Spleen (tissue), 11 donors: ENCODE results near the gene TNFAIP1. TPM values are rescaled to one million over a fixed set of nuclear protein-coding genes. Genes with fewer than 3 reads are reported as not detected.

Source experiments
- DNase-seq: peaks from one replicate; pipeline ENCODE4 v3.0.0-alpha.2; 2020
- H3K27ac ChIP-seq, 8 donors: fragments of 200-600 bp; sonication (generic) in 7 of 8; 1 replicate in 4 of 8; 2 replicates in 4 of 8; pipeline versions ENCODE4 v1.5.0 to v1.8.0; 2016 to 2021; ENCODE audit warnings: inconsistent platforms in 4 of 8, mild to moderate bottlenecking in 4 of 8, moderate library complexity in 1 of 8
- H3K27me3 ChIP-seq, 7 donors: fragments of 200-600 bp; sonication (generic) in 6 of 7; replicated peaks in 1 of 7; 1 replicate in 4 of 7; 2 replicates in 3 of 7; pipeline versions ENCODE4 v1.5.0 to v1.8.0; 2016 to 2021; ENCODE audit warnings: inconsistent platforms in 3 of 7, mild to moderate bottlenecking in 1 of 7
- H3K36me3 ChIP-seq, 6 donors: fragments of 200-600 bp; sonication (generic) in 5 of 6; 1 replicate in 4 of 6; 2 replicates in 2 of 6; pipeline versions ENCODE4 v1.5.0 to v1.8.0; 2016 to 2021; ENCODE audit warnings: inconsistent platforms in 2 of 6
- H3K4me1 ChIP-seq, 6 donors: fragments of 200-600 bp; sonication (generic) in 5 of 6; 1 replicate in 3 of 6; 2 replicates in 3 of 6; pipeline versions ENCODE4 v1.5.0 to v1.8.0; 2016 to 2021; ENCODE audit warnings: inconsistent platforms in 3 of 6
- H3K4me3 ChIP-seq, 8 donors: fragments of 200-600 bp; sonication (generic) in 7 of 8; 1 replicate in 4 of 8; 2 replicates in 4 of 8; pipeline versions ENCODE4 v1.5.0 to v1.8.0; 2016 to 2021; ENCODE audit warnings: inconsistent platforms in 4 of 8, mild to moderate bottlenecking in 4 of 8, moderate library complexity in 2 of 8
- H3K9me3 ChIP-seq, 8 donors: fragments of 200-600 bp; sonication (generic) in 7 of 8; 1 replicate in 4 of 8; 2 replicates in 4 of 8; pipeline versions ENCODE4 v1.5.0 to v1.8.0; 2016 to 2021; ENCODE audit warnings: inconsistent platforms in 4 of 8
- CTCF ChIP-seq, 11 experiments: fragments of 200-600 bp in 7 of 11; fragments of 450-650 bp in 4 of 11; sonication (generic) in 4 of 11; IDR thresholded peaks in 8 of 11; conservative IDR thresholded peaks in 3 of 11; 1 replicate in 7 of 11; 2 replicates in 4 of 11; pipeline versions ENCODE4 v1.4.0 to v1.8.0; 2016 to 2021; ENCODE audit warnings: antibody characterized with exemption in 11 of 11, inconsistent platforms in 4 of 11, mild to moderate bottlenecking in 1 of 11
- POLR2A ChIP-seq, 3 donors: fragments of 450-650 bp; IDR thresholded peaks; one replicate each; pipeline ENCODE4 v1.5.1; 2017; ENCODE audit warnings: antibody characterized with exemption in 3 of 3, mild to moderate bottlenecking in 1 of 3
- POLR2AphosphoS5 ChIP-seq, 3 donors: sonication (generic); formaldehyde crosslinking; IDR thresholded peaks; one replicate each; pipeline ENCODE4 v1.5.1; 2017; ENCODE audit warnings: antibody characterized with exemption in 3 of 3
- WGBS, 5 donors: extraction: QIAGEN DNeasy Blood & Tissue Kit in 3 of 5; methylation state at CpG; one replicate each; pipeline versions ENCODE4 v1.1.5 to v1.1.7; 2013 to 2018; 5-methylcytosine and 5-hydroxymethylcytosine counted together
- intact Hi-C: fragments of 100-400 bp; cut with DNase I; formaldehyde crosslinking; loops from one replicate; pipeline ENCODE4 v1.15.0; 2023; ENCODE audit warnings: low total_unique reads
- polyA plus RNA-seq, 3 donors: library from polyadenylated mRNA; stranded (reverse); fragments of 200-250 nt; gene quantifications; one replicate each; pipeline ENCODE4 v1.2.1, GENCODE V29; 2013
- total RNA-seq, 7 donors: library from RNA; depleted of rRNA in 3 of 7; stranded (reverse); fragments of >200 nt in 3 of 7; fragmentation: NEBNext Ultra II Directional in 4 of 7; extraction: Animal tissue kit (Norgen Biotek cat#: 25700) in 4 of 7; gene quantifications; one replicate each; pipeline versions ENCODE4 v1.1.0 to v1.2.1, GENCODE V29; 2016 to 2021
- donor health status: healthy with polysubstance abuse.
- donor health status: DM: no; HTN: no; CAD: no; lungs with moderate emphysema.
- donor health status: DM: no; HTN: no; CAD: no.
- donor health status: Bipolar disorder and iron deficiency.
- donor health status: healthy.
- donor health status: DM: no; HTN: no; CAD: no.
- donor health status: DM: yes; HTN: yes; CAD: no.

The TNFAIP1 gene
- total and polyA plus RNA-seq, 10 donors, result 15.2 to 154 (median 91.5) TPM

DNA sequence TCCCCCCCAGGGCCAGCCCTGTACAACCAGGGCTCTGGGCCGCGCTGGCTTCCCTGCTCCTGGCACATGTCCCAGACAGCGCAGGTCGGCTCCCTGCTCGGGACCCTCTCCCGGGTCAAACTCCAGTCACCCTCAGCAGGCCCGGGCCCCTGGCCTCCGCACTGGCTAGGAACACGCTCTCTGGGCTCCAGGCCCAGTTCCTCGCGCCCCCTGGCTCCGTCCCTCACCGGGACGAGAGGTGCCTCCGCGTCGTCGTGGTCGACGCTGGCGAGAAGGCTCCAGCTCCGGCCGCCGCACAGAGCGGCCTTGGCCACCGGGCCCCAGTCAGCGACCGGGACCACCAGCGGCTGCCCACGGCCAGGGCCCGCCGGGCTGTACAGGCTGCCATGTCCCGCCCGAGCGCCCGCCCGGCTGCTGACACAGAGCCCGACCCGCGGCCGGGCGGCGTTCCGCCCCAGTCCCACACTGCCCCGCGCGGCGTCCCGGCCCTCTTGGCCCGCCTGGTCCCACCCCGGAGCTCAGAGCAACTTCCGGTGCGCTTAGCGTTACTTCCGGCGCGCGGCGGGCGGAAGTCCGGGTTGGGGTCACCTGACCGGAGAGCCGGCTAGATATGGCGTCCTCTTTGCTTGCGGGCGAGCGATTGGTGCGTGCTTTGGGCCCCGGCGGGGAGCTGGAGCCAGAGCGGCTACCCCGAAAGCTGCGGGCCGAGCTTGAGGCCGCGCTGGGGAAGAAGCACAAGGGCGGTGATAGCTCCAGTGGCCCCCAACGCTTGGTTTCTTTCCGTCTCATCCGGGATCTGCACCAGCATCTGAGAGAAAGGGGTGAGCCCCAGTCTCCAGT lies 21.7 kb downstream of the TNFAIP1 start, which contains the start of gene POLDIP2:
Gene POLDIP2 (minus strand): TSS at position 467 of the 840 bp plus-strand sequence. CDS start 79 bp downstream, at position 388.
- intact Hi-C loops, result no loop called here

GRCh38 chr17:28357901-28358197 lies 22.3 kb downstream of the TNFAIP1 start:
- Histone ChIP-seq H3K27ac (peak overlapping the region; percentile 87 to 95 (median 91)), H3K4me3 (peak overlapping the region; percentile 71 to 95 (median 91)), H3K4me1 (peaks cover 18 to 44% (median 33%) of the 10 kb centered on the region in 6 donors), H3K36me3 (peaks cover 11 to 67% (median 59%) of the 10 kb centered on the region in 6 donors), H3K27me3 (no peaks in the 10 kb centered on the region), H3K9me3 (no peaks in the 10 kb centered on the region)
- TF ChIP-seq CTCF (IDR thresholded peaks at IDR 0.05 in 8 of 11, conservative IDR thresholded peaks at IDR 0.05 in 3 of 11) (no peak), POLR2AphosphoS5 (IDR thresholded peaks at IDR 0.05) (no peak), POLR2A (IDR thresholded peaks at IDR 0.05) (no peak)
- intact Hi-C loops, result no loop called here
- WGBS, 5 donors, result 1 to 5% (median 4%) methylated on average over 4 of the region's 4 CpGs
- DNase-seq, result no peak

More for the DNA sequence above, 21.7 kb downstream of the TNFAIP1 start, which contains the start of gene POLDIP2:
- Histone ChIP-seq H3K9me3 (no peaks in the 10 kb centered on the region), H3K27me3 (no peaks in the 10 kb centered on the region), H3K4me3 (peak within 1 kb of the TSS; percentile 71 to 95 (median 91)), H3K4me1 (peaks cover 18 to 44% (median 33%) of the 10 kb centered on the region in 6 donors), H3K27ac (peak within 1 kb of the TSS; percentile 87 to 95 (median 91)), H3K36me3 (peaks cover 11 to 67% (median 59%) of the 10 kb centered on the region in 6 donors)
- TF ChIP-seq POLR2AphosphoS5 (IDR thresholded peaks at IDR 0.05), result peak; percentile 98 to 99 (median 98)
- peak; percentile 5 to 87 (median 83) for TF ChIP-seq POLR2A (IDR thresholded peaks at IDR 0.05)
- peak in 7 of 11 experiments; percentile 12 to 53 (median 32) for TF ChIP-seq CTCF (IDR thresholded peaks at IDR 0.05 in 8 of 11, conservative IDR thresholded peaks at IDR 0.05 in 3 of 11)
- peak; percentile 98 for DNase-seq
- 0 to 1% (median 0%) methylated on average over 28 to 80 of the region's 80 CpGs for WGBS, 5 donors

DNA sequence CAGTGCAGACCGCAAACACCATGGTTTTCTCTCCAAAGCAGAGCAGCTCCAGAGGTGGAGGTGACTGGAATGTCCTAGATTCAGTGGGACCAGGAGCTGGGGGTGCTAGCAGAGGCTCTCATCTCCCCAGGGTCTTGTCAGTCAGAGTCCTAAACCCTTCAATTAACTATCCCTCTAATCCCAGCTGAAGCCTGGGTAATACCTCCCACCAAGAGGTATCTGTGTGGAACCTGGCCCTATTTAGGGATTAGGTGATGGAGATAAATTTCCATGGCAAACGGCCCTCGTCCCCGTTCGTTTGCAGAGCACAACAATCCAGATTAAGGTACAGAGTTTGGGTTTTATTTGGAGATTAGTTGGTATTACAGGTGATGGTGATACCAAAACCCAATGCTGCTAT lies 27.6 kb downstream of the TNFAIP1 start:
- TF ChIP-seq CTCF (IDR thresholded peaks at IDR 0.05 in 8 of 11, conservative IDR thresholded peaks at IDR 0.05 in 3 of 11), result no peak
- TF ChIP-seq POLR2AphosphoS5 (IDR thresholded peaks at IDR 0.05), result no peak
- TF ChIP-seq POLR2A (IDR thresholded peaks at IDR 0.05), result no peak
- no peak for DNase-seq
- no peak overlapping the region for H3K27ac ChIP-seq
- H3K9me3 ChIP-seq, result no peaks in the 10 kb centered on the region
- WGBS, 5 donors, result 93 to 96% (median 95%) methylated on average over 5 of the region's 5 CpGs
- intact Hi-C loops, result no loop called here
- peaks cover 3 to 10% (median 7%) of the 10 kb centered on the region in 6 donors for H3K4me1 ChIP-seq
- H3K36me3 ChIP-seq, result peaks cover 11 to 76% (median 60%) of the 10 kb centered on the region in 6 donors
- H3K27me3 ChIP-seq, result no peaks in the 10 kb centered on the region
- H3K4me3 ChIP-seq, result no peak overlapping the region
